Stimulated activated CD4-positive, alpha-beta T cell treated with anti-CD3 and anti-CD28 coated beads, Interleukin-1b, Interleukin-23, amount 100 ng/mL, for 48 hours (primary cell): ENCODE measurements around the gene PLA2G4D.

Experiments used
- DNase-seq: peaks from one replicate; pipeline ENCODE4 v3.0.0-alpha.2; 2020

Gene PLA2G4D

GRCh38 chr15:42094512-42094963 lies at the start of gene PLA2G4D:
Gene PLA2G4D (minus strand): TSS chr15:42094562. CDS start chr15:42094459, 103 bp downstream.
- no peak for DNase-seq

- DNase-seq = no peak
Observed at GRCh38 chr15:42143356-42143755, 49.0 kb upstream of the PLA2G4D start.

DNA sequence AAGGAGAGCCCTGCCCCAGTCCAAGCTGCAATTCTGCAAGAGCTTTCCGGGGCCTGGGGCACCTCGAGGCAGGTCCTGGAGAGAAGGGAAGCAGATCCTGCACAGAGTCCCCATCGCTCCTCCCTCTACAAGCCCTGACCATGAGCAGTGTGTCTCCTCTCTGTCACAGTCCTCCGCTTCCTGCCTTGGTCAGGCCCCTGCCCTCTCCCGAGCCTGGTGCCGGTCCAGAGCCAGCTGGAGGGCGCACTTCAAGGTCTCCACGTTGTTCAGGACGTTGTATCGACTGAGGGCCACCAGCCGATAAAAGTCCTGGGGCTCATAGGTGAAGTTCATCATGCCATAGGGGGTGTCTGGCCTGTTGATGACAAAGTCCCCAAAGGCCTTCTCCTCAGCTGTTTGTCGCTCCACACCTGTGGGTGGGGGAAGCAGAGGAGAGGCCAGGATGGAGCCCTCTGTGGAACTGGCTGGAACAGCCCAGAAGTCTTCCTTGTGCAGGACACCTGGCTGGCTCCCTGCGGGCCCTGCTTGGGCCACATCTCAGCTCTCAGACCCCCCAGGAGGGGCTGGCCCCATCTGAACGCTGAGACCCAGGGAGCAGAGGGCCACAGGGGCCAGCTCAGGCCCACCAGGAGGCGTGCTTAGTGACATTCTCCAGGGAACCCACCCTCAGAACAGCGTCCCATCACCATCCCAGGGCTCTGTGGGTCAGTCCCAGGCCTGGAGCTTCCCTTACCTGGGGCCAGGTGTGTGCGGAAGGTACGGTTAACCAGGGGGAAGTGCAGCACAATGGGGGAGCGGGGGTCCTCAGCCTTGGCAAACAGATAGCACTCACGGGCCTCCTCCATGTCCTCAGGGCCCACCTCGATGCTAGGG lies 47.7 kb upstream of the PLA2G4D start:
- DNase-seq = no peak

DNA sequence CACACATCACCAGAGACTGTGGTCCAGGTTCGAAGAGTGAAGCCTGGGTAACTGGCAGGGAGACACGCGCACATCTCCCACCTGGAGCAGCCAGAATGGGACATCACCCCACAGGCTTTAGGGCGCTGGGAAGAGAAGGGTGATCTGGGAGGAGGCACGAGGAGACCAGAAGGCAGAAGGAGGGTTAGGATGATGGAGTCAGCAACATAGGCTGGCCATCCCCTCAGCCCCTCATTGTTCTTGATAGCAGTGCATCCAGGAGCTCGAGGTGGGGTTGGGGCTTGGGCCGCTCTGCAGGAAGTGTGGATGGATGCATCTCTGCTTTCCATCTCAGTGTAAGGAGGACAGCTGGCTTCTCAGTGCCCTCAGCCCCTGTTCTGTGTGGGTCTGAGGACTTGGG lies 46.9 kb upstream of the PLA2G4D start:
- no peak for DNase-seq

- no peak for DNase-seq
Observed at GRCh38 chr15:42140383-42141070, 46.2 kb upstream of the PLA2G4D start.

GRCh38 chr15:42139596-42139995 lies 45.2 kb upstream of the PLA2G4D start:
- no peak for DNase-seq

GRCh38 chr15:42138968-42139386 lies 44.6 kb upstream of the PLA2G4D start:
- DNase-seq = no peak

DNA sequence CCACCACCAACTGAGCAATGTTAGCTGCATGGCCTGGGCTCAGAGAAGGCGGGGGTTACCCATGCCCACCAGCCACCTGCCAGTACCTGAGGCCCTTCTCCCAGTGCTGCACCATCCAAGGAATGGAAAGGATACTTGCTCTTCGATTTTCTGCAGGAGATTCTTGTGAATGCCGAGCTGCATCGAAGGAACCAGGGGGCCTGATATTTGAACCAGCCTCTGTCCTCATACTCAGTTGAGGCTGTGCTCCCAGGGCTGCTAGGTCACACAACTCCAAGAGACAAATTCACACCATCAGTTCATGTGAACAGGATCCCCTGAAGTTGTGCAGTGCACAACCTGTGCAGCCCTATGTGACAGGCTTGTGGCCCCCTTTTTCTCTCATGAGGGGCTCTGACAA lies 44.0 kb upstream of the PLA2G4D start:
- no peak for DNase-seq

- DNase-seq = no peak
Observed at GRCh38 chr15:42137461-42138261, 43.3 kb upstream of the PLA2G4D start.

DNA sequence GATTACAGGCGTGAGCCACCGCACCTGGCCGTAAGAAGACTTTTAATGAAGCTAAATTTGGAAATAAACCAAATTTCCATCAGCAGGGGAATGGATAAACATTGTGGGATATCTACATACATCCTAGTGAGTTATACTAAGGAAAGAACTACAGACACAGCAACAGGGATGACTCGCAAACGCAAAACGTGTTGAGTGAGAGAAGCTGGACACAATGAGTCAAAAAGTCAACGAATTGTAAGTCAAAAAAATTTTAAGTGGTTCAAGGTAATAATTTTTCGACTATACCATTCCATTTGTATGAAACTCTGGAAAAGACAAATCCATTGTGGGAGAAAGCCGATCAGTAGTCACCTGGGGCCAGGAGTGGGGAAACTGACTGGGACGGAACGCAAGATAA lies 42.2 kb upstream of the PLA2G4D start:
- no peak for DNase-seq

GRCh38 chr15:42135351-42135750 lies 41.0 kb upstream of the PLA2G4D start:
- no peak for DNase-seq

GRCh38 chr15:42134617-42135245 lies 40.4 kb upstream of the PLA2G4D start:
- DNase-seq = no peak

DNA sequence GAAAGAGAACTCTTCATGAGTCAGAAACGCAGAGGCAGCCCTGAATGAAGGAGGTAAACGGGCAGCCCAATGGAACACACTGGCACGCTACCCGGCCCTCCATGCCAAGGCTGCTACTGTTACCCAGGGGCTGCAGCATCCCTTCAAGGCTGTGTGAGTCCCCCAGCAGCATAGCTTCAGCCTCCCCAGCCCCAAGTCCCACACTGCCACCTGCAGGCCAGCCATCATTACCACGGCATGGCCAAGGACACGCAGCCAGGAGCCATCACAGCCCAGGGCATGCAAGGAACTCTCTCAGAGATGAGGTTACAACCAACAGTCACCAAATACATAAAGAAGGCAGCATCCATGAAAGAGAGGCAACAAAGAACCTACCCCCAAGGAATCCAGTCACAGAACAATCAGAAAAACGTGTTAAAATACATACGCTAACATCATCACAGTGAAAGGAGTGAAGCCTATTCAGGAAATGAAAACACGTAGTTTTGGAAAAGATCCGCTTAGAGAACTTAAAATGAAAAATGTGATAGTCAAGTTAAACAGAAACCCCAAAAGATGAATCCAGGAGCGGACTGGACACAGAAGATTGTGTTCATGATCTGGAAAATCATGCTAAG lies 39.6 kb upstream of the PLA2G4D start:
- DNase-seq = peak; percentile 72

GRCh38 chr15:42133356-42133755 lies 39.0 kb upstream of the PLA2G4D start:
- no peak for DNase-seq

- no peak for DNase-seq
Observed at GRCh38 chr15:42131826-42132806, 37.8 kb upstream of the PLA2G4D start.

GRCh38 chr15:42131006-42131405 lies 36.6 kb upstream of the PLA2G4D start:
- DNase-seq = no peak

DNA sequence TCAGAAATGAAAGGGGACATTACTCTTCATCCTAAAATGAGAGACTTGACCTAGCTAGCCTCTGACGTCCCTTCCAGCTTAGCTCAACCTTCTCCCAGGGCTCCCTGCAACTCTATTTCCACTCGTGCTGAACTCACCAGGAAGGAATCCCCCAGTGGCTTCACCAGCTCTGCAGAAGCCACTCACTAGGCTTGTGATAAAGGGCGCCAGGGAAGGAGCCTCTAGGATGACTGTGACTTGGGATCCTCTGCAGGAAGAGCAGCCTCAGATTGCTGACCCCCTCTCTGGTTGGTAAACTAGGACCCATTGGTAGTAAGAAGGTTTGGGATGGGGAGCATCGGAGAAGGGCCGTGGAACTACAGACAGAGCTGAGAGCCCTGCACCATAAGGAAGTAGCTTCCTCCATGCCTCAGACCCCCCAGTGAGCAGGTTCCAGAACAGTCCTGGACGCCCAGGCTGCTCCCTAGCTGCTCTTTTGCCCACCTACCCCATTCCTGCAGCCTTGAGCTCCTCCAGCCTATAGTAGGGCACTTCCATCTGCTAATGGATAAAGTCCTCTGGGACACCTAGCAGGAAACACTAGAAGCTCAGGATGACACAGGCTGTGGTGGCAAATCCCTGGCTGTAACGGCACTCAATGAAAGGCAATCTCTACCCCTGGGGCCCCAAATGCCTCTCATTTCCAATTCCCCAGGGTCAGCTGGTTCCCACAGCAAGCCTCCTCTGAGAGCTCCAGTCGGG lies 36.1 kb upstream of the PLA2G4D start:
- DNase-seq = no peak

DNA sequence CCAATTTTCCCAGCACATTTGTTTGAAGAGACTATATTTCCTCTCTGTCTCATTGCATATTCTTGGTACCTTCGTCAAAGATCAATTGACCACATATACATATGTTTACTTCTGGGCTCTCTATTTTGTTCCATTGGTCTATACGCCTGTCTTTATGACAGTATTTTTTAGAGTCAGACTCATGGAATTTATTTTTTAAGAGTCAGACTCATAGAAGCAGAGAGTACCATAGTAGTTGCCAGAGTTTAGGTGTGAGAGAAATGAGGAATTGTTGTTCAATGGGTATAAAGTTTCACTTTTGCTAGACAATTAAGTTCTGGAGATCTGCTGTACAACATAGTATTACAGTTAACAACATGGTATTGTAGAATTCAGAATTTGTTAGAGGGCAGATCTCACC lies 35.0 kb upstream of the PLA2G4D start:
- DNase-seq = no peak

DNA sequence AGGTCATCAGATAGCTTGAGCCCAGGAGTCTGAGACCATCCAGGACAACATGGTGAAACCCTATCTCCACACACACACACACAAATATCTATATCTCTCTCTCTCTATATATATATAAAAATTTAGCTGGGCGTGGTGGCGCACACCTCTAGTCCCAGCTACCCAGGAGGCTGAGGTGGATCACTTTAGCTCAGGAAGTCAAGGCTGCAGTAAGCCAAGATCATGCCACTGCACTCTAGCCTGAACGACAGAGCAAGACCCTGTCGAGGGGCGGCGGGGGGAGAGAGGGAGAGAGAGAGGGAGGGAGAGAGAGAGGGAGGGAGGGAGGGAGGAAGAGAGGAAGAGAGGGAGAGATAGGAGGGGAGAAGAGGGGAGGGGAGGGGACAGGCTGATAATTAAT lies 34.1 kb upstream of the PLA2G4D start:
- DNase-seq = no peak

GRCh38 chr15:42123546-42123945 lies 29.2 kb upstream of the PLA2G4D start:
- DNase-seq = no peak
